HEK293T (cell line): ENCODE measurements around the gene TREML4.

Source experiments
- CTCF ChIA-PET: fragments of 350-600 bp; formaldehyde crosslinking; extraction: SDS; loops from one replicate; lab custom pipeline; 2021; ENCODE audit warnings: antibody characterized with exemption, inconsistent platforms; lab: Yijun Ruan, JAX
- POLR2A ChIA-PET: fragments of 350-600 bp; formaldehyde crosslinking; extraction: SDS; loops from one replicate; lab custom pipeline; 2020; ENCODE audit warnings: antibody characterized with exemption, inconsistent platforms; lab: Yijun Ruan, JAX
- DNase-seq: peaks from one replicate; pipeline ENCODE4 v3.0.0; 2012; ENCODE audit warnings: mixed read lengths; ENCODE audit errors: extremely low spot score
- ARNT ChIP-seq: fragments of 450-650 bp; IDR thresholded peaks from 2 replicates; pipeline ENCODE4 v1.6.1; 2017; ENCODE audit warnings: mild to moderate bottlenecking
- BHLHE40 ChIP-seq: fragments of 450-650 bp; IDR thresholded peaks from 2 replicates; pipeline ENCODE4 v1.6.1; 2016; ENCODE audit warnings: mild to moderate bottlenecking, moderate library complexity, borderline replicate concordance
- CTBP1 ChIP-seq: fragments of 450-650 bp; IDR thresholded peaks from 2 replicates; pipeline ENCODE4 v1.6.1; 2016; ENCODE audit warnings: borderline replicate concordance
- ELF4 ChIP-seq: fragments of 450-650 bp; IDR thresholded peaks from 2 replicates; pipeline ENCODE4 v1.6.1; 2017; ENCODE audit warnings: antibody characterized with exemption
- FOXA1 ChIP-seq: fragments of 450-650 bp; IDR thresholded peaks from 2 replicates; pipeline ENCODE4 v1.6.1; 2016; ENCODE audit warnings: mild to moderate bottlenecking
- FOXK2 ChIP-seq: fragments of 450-650 bp; IDR thresholded peaks from 2 replicates; pipeline ENCODE4 v1.6.1; 2016; ENCODE audit warnings: mild to moderate bottlenecking
- FOXM1 ChIP-seq: fragments of 450-650 bp; IDR thresholded peaks from 2 replicates; pipeline ENCODE4 v1.6.1; 2017; ENCODE audit warnings: mild to moderate bottlenecking, borderline replicate concordance
- HDGF ChIP-seq: fragments of 450-650 bp; IDR thresholded peaks from 2 replicates; pipeline ENCODE4 v1.6.1; 2017; ENCODE audit warnings: antibody characterized with exemption, borderline replicate concordance
- L3MBTL2 ChIP-seq: fragments of 450-650 bp; conservative IDR thresholded peaks from 2 replicates; pipeline ENCODE4 v1.6.1; 2016; ENCODE audit warnings: mild to moderate bottlenecking
- LEF1 ChIP-seq: fragments of 450-650 bp; IDR thresholded peaks from 2 replicates; pipeline ENCODE4 v1.6.1; 2017; ENCODE audit warnings: mild to moderate bottlenecking, borderline replicate concordance
- NFRKB ChIP-seq: fragments of 450-650 bp; IDR thresholded peaks from 2 replicates; pipeline ENCODE4 v1.6.1; 2016; ENCODE audit warnings: mild to moderate bottlenecking, moderate library complexity
- PKNOX1 ChIP-seq: fragments of 450-650 bp; IDR thresholded peaks from 2 replicates; pipeline ENCODE4 v1.6.1; 2016
- SP1 ChIP-seq: fragments of 450-650 bp; IDR thresholded peaks from 2 replicates; pipeline ENCODE4 v1.6.1; 2017
- SUZ12 ChIP-seq: fragments of 450-650 bp; IDR thresholded peaks from 2 replicates; pipeline ENCODE4 v1.6.1; 2016; ENCODE audit warnings: mild to moderate bottlenecking
- ZNF384 ChIP-seq: fragments of 450-650 bp; IDR thresholded peaks from 2 replicates; pipeline ENCODE4 v1.6.1; 2016

Gene TREML4

GRCh38 chr6:41214559-41215238, 13.4 kb upstream of the TREML4 start:
- DNase-seq: no peak
- TF ChIP-seq FOXM1 (no peak), FOXA1 (no peak), ARNT (no peak), L3MBTL2 (no peak), LEF1 (no peak), SP1 (no peak)
- POLR2A ChIA-PET: no interaction called here
- CTCF ChIA-PET: no interaction called here

- no peak for DNase-seq
- CTCF ChIA-PET: interaction anchor here (0.7 kb wide), 1 partner anchor 15 kb away, joined by 3 read pairs; the partner anchor contains the start of gene TREML2
- POLR2A ChIA-PET: no interaction called here
- TF ChIP-seq LEF1: no peak
- no peak for TF ChIP-seq CTBP1
- TF ChIP-seq ZNF384: no peak
- no peak for TF ChIP-seq L3MBTL2
- no peak for TF ChIP-seq HDGF
- TF ChIP-seq FOXM1: no peak
- TF ChIP-seq FOXK2: no peak
- TF ChIP-seq BHLHE40: no peak
Measured at GRCh38 chr6:41215777-41216176, 12.4 kb upstream of the TREML4 start.

GRCh38 chr6:41216616-41217015, 11.5 kb upstream of the TREML4 start:
- TF ChIP-seq SUZ12 (no peak), NFRKB (no peak), SP1 (no peak), HDGF (no peak), ARNT (no peak)
- POLR2A ChIA-PET: no interaction called here
- CTCF ChIA-PET: no interaction called here
- no peak for DNase-seq

GRCh38 chr6:41222045-41222444, 6.1 kb upstream of the TREML4 start:
- no peak for TF ChIP-seq ZNF384
- TF ChIP-seq SP1: no peak
- CTCF ChIA-PET: no interaction called here
- no peak for DNase-seq
- POLR2A ChIA-PET: no interaction called here

- CTCF ChIA-PET: no interaction called here
- POLR2A ChIA-PET: no interaction called here
- no peak for TF ChIP-seq SP1
- no peak for TF ChIP-seq CTBP1
- no peak for TF ChIP-seq ZNF384
- no peak for DNase-seq
Measured at GRCh38 chr6:41222513-41222912, 5.6 kb upstream of the TREML4 start.

- DNase-seq: no peak
- POLR2A ChIA-PET: no interaction called here
- CTCF ChIA-PET: interaction anchor here (0.5 kb wide), 1 partner anchor 738 kb away, joined by 3 read pairs; no protein-coding TSS in a partner anchor
- no peak for TF ChIP-seq FOXK2
- no peak for TF ChIP-seq NFRKB
- no peak for TF ChIP-seq CTBP1
- TF ChIP-seq FOXA1: no peak
- TF ChIP-seq BHLHE40: no peak
- TF ChIP-seq PKNOX1: no peak
- TF ChIP-seq L3MBTL2: no peak
- no peak for TF ChIP-seq HDGF
- TF ChIP-seq SUZ12: no peak
- no peak for TF ChIP-seq LEF1
- no peak for TF ChIP-seq SP1
- TF ChIP-seq ZNF384: no peak
- TF ChIP-seq FOXM1: no peak
Measured at GRCh38 chr6:41224800-41225199, 3.3 kb upstream of the TREML4 start.

- CTCF ChIA-PET: no interaction called here
- POLR2A ChIA-PET: no interaction called here
- no peak for DNase-seq
Measured at GRCh38 chr6:41226752-41227151, 1.4 kb upstream of the TREML4 start.

More at GRCh38 chr6:41226752-41227151, 1.4 kb upstream of the TREML4 start:
- no peak for TF ChIP-seq LEF1
- no peak for TF ChIP-seq FOXM1
- no peak for TF ChIP-seq SUZ12
- no peak for TF ChIP-seq FOXA1
- TF ChIP-seq HDGF: no peak
- TF ChIP-seq PKNOX1: no peak
- TF ChIP-seq NFRKB: no peak
- TF ChIP-seq SP1: no peak
- TF ChIP-seq CTBP1: no peak
- no peak for TF ChIP-seq FOXK2
- TF ChIP-seq ELF4: no peak
